GM18499 (cell line): ENCODE results near the gene KNDC1.
"Not testable (repeated sequence)": the region's sequence is repeated elsewhere in the genome, so short reads cannot be mapped to it uniquely, and the experiment has no call there.

ENCODE experiments used
- ATAC-seq: cut with Tn5 transposase; IDR thresholded peaks from one replicate; pipeline ENCODE4 v1.9.1; 2021; ENCODE audit warnings: moderate number of reproducible peaks; ENCODE audit not compliant: insufficient read depth, unreplicated experiment

KNDC1 gene

DNA sequence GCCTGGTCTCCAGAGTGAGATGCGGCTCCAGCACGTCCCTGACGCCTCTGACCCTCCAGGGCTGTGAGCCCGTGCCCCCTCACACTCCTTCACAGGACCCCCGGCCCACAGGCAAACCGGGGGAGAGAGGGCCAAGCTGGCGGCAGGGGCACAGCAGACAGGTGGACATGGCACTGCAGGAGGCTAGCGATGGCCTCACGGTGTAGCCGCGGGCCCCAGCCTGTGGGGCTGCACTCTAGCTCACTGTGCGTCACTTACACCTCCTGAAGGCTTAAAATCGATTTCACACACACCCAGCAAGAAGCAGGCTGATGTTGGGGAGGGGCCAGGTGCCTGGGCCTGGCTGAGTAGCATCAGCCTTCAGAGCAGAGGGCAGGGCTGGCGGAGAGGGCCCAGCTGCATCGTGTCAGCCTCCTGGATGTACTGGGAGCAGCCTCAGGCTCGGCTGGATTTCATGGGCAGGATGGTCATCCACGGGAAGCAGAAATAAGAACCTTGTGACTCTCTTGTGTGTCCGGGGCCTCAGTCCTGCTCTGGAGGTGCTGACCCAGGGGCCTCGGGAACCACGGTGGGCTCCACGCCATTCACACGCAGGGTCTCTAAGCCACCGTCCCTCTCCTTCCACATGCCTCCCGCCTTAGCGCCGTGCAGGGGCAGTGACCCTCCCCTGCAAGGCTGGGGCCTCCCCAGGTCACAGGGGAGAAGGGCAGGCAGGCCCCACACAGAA, 19.4 kb upstream of the KNDC1 start:
- ATAC-seq, result no peak

DNA sequence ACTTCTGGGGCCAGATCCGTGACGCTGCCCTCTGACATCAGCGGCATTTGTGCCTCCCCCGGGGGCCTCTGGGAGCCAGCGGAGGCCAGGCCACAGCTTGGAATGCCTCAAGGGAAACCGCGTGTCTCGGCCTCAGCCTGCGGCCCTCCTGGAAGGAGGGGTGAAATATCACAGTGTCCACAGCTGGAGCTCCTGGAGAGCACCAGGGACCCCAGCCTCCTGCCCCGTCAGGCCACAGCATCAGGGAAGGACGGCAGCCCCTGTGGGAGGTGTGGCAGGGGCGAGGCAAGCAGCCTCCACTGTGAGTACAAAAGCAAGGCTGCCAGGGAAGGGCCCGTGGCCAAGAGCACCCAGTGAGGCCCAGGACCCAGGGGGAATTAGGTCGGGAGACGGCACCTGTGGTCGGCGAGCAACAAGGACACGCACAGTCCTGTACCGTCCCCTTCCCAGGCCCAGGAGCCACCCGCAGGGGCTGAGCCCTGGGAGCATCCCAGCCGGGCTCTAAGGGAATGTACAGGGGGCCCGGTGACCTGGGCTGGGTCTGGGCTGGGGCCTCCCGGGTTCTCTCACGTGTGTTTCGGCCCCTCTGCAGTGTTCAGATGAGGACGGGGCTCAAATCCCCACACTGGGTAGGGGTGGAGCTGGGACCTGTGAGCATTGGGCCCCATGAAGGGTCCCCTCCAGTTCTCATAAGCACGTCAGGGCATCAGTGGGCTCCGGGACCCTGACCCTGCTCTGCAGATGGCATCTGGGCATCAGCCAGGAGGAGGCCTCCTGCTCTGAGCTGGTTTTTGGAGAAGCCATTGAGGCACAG, 18.7 kb upstream of the KNDC1 start:
- no peak for ATAC-seq

DNA sequence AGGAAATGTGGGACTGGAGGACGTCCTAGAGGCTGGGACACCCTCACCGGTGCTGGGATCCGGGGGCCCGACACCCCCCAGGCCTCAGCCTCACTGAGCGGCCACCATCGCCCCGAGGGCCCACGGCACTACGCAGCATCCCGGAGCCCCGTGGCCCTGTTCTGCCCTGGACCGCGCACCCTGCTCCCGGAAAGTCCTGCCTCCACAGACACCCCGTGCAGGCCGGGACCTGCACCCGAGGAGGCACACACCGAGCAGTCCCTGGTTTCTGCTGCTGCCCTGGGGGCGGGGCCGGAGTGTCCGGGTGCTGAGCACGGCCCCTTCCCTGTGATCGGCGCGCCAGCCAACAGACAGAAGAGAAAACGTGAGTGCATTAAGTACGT, 18.1 kb upstream of the KNDC1 start:
- no peak for ATAC-seq

- no peak for ATAC-seq
These were observed 17.4 kb upstream of the KNDC1 start for GRCh38 chr10:133142523-133143199.

GRCh38 chr10:133143200-133143533, 16.9 kb upstream of the KNDC1 start:
- ATAC-seq, result no peak

DNA sequence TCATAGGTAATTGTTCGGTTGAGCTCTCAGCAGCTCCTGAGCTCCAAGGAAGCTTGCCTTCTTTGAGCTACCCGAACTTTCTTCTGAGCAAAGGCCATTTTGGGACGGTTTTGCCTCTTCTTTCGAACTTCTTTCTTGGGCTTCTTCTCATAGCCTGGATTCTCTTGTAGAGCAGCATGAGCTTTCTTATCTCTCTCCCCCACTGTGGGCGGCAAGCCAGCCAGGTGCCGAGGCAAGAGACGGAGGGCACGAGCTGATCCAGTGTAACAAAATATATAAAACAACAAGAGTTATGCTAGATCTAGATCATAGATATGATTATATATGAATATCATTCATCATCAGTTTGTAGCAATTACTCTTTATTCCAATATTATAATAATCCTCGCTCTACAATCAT, 16.5 kb upstream of the KNDC1 start:
- ATAC-seq, result no peak

GRCh38 chr10:133144771-133145170, 15.2 kb upstream of the KNDC1 start:
- ATAC-seq, result no peak

- ATAC-seq, result no peak
These were observed 9.8 kb upstream of the KNDC1 start for GRCh38 chr10:133150226-133150625.

GRCh38 chr10:133150656-133151055, 9.4 kb upstream of the KNDC1 start:
- no peak for ATAC-seq

GRCh38 chr10:133151071-133151470, 8.9 kb upstream of the KNDC1 start:
- not testable (repeated sequence) for ATAC-seq

DNA sequence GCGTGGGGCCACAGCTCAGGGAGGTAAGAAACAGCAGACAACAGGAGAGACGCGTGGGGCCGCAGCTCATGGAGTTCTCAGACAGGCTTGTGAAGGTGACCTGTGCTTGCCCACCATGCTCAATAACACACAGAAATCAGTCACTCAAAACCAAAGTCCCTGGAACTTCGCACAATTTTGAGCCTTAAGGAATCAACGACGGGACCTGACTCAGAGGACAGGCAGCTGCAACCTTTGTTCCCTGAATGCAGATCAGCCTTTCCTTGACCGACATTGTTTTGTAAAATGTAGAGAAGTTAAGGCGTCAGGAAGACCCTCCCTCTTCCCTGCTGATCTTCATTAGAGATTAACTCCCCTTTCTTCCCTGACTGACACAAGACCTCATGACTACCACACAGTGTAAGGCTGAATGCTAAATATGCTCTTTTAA, 8.5 kb upstream of the KNDC1 start:
- no peak for ATAC-seq

DNA sequence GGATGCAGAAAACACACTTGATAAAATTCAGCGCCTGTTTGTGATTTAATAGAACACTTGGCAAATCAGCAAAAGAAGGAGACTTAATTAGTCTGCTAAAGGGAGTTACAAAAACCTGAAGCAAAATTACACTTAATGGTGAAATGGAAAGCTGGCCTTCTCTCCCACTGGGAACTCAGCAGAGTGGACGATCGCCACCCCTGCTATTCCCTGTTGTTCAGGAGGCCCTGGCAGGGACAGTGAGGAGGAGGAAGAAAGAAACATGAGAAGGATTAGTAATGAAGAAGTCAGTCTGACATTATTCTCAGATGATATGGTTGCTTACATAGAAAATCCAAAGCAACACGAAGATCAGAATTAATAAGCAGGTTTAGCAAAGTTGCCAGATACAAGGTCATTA, 5.6 kb upstream of the KNDC1 start:
- ATAC-seq, result no peak

DNA sequence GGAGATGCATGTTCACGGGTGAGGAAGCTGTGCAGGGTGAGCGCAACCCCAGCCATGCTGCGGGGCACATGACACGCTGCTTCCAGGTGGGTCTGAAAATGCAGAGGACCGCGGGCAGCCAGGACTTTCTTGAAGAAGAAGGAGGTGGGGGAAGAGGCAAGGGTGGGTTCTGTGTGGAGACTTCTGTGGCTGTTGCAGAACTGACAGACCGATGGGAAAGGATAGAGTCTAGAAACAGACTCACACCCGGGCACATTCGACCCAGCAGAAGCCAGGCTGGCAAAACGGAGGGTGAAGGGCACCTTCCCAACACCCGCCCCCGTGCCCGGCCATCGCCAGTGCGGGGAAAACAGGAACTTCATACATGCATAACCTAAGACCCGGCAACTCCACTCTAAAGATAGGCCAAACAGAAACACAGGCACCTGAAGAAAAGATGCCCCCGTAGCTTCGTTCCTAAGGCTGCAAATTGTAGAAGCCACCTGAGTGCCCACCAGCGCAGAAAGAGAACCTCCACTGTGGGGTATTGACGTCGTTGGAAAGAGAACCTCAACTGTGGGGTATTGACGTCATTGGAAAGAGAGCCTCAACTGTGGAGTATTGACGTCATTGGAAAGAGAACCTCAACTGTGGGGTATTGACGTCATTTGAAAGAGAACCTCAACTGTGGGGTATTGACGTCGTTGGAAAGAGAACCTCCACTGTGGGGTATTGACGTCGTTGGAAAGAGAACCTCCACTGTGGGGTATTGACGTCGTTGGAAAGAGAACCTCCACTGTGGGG, 4.8 kb upstream of the KNDC1 start:
- no peak for ATAC-seq

- no peak for ATAC-seq
These were observed 3.1 kb upstream of the KNDC1 start for GRCh38 chr10:133156674-133157579.

DNA sequence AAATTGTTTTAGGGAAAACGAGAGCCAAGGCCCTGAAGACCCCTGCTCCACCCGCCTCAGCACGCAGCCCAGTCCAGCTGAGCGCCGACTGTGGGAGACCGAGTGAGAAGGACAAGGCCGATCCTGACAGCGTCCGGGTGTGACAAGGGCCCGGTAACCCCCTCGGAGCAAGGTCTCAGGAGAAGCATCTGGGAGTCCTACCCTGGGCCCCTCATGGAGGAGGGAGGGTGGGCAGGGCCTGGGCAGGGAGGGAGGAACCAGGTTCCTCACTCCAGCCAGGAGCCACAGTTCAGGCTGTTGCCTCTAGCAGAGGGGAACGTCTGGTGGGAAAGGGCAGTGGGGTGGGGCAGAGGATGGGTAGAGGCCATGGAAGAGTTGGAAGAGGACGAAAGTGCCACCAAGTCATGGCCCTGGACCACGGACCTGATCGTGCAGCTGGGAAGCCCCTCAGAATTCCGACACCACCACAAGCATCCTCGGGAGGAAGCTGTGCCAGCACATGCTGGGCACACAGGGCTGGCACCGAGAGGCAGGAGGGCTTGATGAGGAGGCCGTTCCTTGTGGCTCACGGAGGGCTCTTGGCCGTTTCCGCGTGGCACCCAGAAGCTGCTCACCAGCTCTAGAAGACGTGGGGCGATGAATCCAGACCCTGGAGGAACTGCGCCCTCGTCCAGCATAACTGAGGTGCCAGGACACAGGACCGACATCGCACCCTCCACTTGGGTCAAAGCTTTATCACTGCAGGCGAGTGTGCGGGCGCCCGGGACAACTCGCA, 2.2 kb upstream of the KNDC1 start:
- ATAC-seq, result no peak

- ATAC-seq, result no peak
These were observed 1.6 kb upstream of the KNDC1 start for GRCh38 chr10:133158437-133158755.

GRCh38 chr10:133158756-133159610, 1.0 kb upstream of the KNDC1 start:
- ATAC-seq, result no peak

GRCh38 chr10:133159611-133159949, 439 bp upstream of the KNDC1 start:
- no peak for ATAC-seq
